Renal cortical epithelial cell (primary cell): Measurements from ENCODE around the gene KHDRBS2. TPM values are rescaled to one million over a fixed set of nuclear protein-coding genes. Genes with fewer than 3 reads are reported as not detected.

Source experiments
- DNase-seq: peaks from one replicate; pipeline ENCODE4 v3.0.0-alpha.2; 2011; ENCODE audit warnings: low read depth
- total RNA-seq: library from RNA; depleted of rRNA; stranded (reverse); fragments of >200 nt; gene quantifications from 2 replicates; pipeline ENCODE4 v1.2.3, GENCODE V29; 2014

The KHDRBS2 gene
- total RNA-seq, 1 donor from 2014 or later: not detected

DNA sequence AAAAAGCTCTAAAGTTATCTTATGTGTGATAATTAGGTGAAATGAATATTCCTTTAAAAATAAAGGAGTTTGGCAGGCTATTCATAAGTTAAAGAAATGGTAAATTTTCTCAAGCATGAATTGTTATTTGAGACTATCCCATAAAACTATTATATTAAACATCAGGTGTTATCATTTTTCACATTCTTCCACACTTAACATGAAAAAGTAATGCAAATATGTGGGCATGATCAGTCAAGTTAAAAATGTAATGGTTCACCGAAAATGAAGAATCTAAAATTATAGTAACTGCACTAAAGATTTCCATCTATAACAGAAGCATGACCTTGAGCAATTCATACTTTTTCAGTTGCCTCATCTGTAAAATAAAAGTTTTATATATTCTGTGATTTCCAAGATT lies 110.8 kb downstream of the KHDRBS2 start:
- DNase-seq: no peak

DNA sequence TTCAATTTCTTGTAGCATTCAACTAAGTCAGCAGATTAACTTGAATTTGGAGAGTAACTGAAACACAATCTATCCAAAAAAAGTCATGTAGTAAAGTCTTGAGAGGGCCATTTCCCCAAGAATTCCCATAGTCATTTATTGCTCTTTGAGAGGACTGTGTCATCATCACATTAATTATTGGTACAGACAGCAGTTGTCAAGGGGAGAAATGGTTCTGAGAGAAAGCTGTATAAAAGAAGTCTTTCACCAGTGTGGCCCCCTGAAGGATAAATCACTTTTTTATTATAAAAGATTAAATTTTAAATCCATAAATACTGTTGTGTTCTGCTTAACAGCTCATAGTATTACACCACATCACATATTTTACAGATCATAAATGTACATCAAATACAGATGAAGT lies 111.5 kb downstream of the KHDRBS2 start:
- DNase-seq: no peak

DNA sequence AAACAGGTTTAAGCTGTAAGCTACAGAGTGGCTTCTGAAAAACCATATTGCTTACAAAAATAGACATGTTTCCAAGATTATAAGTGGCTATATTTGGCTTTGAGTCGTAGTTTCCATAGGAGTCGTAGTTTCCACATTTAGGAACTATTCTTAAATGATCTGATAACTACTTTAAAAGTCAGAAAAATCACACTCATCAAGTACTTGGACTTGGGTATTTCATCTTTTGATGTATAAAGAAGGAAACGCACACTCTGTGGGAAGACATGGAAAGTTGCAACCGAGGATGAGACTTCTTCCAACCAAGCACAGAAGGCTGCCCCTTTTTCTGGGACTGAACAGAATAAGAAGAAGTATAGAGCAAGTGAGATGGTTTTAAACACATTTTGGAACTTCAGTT lies 118.3 kb downstream of the KHDRBS2 start:
- no peak for DNase-seq

DNA sequence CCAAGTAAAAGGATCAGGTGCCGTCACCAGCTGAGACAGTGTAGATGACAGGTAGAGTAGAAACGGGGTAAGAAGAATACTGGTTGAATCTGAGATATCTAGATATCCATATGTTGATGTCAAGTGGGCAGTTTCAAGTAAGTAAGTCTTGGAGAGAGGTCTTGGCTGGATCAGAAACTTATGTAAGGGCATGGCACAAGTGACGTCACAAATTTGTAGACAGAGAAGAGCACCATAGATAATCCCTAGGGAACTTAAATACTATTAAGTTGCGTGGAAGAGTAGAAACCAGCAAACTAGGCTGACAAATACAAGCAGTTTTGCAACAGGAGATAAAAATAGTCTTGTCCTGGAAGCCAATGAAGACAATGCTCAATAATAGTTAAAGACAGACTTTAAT lies 123.2 kb downstream of the KHDRBS2 start:
- no peak for DNase-seq

DNA sequence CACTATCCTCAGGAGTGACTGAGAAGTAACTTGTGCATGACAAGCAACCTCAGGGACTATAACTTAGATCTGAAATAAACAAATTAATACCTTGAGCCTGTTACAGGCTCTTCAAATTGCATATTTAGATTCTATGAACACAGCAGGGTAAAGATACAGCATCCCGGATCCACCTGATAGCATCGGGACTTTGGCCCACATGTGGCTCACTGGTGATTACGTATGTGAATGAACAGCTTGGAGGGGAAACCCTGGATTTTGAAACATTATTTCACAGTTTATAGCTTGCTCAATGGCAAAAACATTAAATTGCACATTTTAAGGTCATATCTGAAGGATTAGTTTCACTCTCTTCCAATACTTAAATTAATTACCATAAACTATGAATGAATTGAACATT lies 133.2 kb downstream of the KHDRBS2 start:
- no peak for DNase-seq

DNA sequence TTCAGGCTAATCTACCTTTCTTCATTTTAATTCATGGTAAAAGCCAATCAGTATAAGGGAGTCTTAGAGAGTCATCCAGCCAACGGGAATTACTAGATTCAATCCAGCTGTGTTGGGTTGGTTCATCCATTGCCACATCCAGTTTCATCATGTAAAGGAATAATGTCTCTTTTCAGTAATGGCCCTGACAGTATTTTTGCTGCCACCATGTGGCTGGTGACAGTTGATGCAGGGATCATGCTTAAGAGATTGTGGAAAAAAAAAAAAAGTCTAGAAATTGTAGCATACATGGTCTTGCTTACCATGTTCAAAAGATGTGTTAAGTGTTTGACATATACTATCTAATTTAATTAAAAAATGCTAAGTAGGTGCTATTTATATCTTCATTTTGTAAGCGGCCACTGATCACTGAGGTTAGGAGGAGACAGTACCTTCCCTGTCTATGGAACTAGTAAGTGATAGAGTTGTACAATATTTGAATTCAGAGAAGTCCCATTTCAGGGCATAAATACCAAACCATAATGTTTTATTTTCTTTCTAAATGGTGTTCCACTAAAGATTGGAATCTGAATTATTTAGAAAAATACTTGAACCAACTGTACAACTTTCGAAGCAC lies 135.9 kb downstream of the KHDRBS2 start:
- DNase-seq: peak; percentile 53

DNA sequence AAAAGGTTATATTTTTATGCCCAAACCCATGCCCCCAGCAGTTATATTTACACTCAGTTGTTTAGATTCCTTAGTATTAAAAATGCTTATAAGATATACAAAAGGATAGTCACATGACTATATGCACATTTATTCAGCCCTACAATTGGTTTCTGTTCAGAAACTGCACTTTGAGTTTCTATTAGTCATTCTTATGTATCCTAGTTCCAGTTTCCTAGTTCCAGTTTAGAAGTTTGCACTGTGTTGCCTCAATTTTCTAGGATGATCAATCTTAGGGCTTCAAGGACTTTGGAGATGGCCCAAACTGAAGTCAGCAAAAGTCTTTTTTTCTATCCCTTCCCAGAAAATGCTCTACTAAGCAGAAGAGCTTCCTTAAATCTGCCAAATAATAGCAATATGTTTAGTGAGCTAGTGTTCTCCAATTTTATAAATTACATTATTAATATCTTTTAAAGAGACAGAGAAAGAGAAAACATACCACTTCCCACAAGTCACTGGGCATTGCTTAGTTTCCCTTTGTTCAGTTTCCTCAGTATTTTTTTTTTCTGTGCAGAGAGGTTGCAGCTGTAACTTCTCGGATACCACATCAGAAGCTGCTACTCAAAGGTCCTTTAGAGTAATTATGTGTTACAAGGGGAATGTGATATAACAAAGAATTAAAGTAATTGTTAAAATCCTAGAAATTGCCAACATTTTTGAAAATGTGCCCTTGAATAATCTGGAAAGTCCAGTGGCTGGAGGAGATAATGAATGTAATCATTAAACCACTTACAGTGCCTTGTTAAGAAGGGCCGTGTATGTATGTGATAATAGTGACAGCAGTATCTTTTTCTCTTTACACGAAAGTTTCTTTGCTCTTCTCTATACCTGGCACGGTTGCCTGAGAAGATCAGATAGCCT lies 138.8 kb downstream of the KHDRBS2 start:
- DNase-seq: no peak

DNA sequence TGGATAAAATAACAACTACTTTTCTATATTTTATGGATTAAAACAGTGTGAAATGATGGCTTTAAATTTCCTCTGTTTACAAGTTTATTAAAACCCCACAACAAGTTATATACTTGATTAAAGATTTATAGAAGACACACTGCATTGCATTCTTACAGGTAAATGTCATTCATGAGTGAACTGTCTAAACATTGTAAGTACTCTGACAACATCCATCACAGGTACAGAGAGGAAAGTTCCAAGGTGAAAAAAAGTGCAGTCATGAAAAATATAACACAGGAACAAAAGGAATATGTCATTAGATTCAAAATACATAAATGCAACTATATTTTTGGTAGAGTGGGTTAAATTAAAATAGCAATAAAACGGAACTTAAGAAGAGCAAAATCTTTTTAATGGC lies 156.9 kb downstream of the KHDRBS2 start:
- no peak for DNase-seq

DNA sequence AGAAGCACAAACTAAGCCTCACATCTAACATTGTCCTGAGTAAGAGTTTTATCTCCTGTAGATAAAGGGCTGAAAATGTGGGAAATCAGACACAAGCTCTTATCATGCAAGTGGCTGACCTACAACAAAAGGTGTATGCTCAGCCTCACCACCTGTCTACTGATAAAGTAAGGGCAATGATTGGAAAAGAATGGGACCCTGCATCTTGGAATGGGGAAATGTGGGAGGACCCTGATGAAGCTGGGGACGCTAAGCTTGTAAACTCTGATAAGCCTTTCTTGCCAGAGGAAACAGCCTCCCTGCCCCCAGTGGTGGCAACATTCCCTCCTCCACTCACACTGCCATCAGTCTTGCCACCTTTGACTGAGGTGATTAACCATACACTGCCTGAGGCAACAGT lies 166.6 kb downstream of the KHDRBS2 start:
- no peak for DNase-seq

DNA sequence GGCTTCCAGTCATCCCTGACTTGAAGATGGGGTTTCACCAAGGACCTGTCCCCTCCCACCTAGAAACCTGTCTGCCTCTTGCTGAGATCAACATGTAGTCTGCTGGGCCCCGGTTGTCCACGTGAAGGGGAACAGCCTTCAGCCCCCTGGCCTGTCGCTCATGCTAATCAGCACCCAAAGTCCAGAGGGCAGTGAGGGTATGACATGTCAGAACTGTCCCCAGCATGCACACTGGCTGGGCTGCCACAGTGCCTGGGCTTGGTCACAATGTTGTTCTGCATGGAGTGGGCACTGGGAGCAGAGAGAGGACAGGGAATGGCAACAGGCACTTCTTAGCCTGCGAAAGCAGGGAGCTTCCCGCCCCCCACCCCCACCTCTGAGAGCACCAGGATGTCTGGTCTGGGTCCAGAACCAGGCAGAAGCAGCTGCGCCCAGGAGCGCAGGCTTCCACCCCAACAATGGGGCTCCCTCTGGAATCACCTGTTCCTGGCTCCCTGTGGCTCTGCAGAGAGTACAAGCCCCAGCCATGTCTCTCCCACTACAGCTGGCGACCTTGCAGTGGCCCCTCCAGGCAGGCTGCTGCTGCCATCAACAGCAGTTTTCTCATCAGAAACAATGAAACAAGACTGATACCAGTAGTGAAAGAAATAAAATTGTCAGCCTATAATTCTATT lies 182.7 kb downstream of the KHDRBS2 start:
- no peak for DNase-seq

DNA sequence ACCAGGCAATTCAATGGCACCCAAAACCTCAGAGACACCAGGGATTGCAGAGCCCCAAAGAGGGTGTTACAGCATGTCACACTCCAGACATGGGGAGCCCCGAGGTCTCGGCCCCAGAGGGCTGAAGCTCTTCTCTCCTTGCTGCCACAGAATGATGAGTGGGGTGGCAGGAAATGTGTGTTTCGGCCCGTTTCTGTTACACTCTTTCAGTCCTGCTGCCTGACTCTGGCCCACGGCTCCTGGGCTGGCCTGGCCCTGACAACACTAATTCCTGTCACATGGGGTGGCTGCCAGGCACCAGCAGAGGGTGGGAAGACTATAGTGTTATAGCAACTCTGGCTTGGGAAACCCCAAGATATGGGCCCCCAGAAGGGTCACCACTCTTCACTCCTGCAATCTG lies 183.6 kb downstream of the KHDRBS2 start:
- no peak for DNase-seq

DNA sequence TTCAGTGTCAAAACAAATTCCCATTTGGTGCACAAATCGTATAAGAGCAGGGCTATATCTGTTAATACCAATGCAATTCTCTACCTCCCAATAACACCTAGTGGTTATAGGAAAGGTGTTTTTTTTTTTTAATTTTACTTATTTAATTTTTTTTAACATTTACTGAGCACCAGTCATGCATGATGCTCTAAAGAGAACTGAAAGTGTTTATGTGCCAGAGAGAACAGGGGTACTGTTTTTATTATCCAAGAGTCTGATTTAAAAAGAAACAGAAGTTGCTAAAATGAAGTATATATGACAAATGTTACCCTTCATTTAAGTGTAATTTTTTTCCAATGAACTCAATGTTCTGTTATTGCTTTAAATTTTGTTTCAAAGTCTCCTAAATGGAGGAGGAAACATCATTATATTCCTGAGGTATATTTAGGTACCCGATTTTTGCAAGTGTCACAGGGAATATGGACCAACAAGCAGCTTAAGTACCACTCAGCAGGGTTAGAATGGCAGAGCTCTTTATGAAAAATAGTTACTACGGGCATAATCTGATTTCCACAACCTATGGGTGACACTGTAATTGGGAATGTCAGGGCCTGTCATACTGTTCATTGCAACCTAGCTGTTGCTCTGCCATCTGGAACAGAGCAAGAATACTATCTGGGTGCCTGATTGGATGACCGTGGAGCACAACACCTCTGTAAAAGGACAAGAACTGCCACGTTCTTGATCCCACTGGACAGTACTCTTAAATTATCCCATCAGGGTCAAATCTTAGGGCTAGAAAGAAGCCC lies 195.4 kb downstream of the KHDRBS2 start:
- no peak for DNase-seq

DNA sequence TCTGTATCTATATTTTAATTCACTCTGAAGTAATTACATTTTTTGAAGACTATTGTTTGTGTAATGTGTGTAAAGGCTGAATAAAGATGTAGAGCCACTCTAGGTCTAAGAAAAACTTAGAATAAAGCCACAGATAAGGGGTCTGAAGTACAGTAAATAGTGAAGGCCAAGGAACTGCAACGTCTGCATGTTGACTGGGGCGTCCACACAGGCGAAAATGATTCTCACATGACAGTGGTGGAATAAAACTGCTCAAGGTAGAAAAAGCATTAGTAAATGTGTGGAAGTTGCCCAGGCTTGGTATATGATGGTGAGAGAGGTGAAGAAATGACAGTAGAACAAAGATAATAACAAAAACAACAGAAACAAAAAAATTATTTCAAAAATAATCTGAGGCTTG lies 196.2 kb downstream of the KHDRBS2 start:
- no peak for DNase-seq

DNA sequence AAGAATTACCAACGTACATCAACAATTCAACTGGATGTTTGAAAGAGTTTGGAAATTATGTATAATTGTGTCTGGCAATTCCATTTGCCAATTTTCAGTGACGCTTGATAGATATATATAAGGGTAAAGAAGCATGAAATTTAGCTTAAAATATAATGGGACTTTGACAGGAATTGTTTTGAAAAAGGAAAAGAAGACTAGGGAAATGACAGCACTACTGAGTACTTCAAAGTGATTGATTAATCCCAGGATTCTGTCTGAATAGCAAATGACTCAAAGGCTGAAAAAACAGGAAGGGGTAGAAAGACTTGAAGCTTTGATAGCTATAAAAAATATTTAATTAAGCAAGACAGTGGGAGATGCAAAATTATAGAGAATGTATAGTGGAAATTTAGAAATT lies 200.0 kb downstream of the KHDRBS2 start:
- DNase-seq: no peak

DNA sequence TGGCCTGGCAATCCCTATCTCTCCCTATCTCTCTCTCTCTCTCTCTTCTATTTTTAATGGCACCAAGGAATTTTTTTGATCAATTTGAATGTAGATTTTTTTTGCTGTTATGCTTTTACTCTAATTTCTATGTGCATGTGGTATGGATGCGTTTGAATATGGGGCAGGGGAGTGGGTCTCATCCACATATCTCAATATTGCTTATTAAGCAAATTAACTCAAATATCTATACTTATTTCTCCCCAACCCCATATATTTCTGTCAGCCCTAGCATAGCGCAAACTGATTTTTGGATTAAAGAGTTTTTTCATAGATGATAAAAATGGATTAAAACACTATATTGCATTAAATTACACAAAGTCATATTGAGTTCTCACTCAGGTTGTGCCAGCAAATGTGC lies 210.2 kb downstream of the KHDRBS2 start:
- no peak for DNase-seq

DNA sequence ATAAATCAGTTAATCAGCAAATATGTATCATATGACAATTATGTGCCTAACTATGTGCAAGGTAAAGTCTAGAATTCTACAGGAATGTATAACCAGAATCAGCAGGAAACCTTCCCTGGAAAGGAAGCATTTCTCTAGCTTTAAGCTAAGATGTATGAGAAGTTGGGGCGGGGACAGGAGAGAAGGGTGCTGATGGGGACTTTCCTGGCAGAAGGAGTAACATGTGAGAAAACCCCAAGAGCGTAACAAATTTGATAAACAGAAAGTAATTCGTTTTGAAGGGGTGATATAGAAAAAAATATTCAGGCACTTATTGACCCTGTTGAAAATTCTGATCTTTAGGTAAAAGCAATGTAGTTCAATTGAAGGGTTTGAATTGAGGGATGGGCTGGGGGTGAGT lies 226.1 kb downstream of the KHDRBS2 start:
- DNase-seq: no peak

DNA sequence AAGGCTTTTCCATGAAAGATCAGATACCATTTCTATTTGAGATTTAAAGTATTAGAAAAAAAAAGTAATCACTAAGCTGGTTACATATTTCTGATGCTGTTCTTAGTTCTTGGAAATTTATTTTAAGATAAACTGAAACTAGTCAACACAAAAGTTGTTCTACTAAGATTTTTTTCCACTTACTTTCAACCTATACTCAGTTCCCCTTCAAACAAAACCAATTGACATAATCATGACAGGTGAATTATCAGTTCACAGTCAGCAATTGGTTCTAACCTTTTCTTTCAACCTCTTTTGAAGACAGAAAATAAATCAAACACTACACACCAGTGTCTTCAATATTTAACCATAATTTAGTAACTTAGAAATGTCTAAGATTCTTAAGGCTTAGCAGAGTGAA lies 228.7 kb downstream of the KHDRBS2 start:
- no peak for DNase-seq

DNA sequence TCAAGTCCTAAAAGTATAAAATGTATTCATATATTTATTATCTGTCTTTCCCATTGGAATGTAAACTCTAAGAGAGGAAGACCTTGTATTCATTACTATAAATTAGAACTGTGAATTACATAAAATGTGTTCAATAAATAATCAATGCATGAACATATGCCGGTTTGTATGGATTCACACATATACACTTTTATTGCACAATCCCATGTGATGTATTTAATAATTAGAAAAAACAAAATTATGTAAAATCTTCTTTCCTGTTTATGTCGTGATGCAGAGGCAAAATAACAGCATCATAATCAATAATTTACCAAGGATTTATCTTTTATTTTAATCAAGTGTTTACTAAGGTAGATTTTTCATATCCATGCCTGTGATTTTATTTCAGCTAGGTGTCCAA lies 240.5 kb downstream of the KHDRBS2 start:
- DNase-seq: no peak

DNA sequence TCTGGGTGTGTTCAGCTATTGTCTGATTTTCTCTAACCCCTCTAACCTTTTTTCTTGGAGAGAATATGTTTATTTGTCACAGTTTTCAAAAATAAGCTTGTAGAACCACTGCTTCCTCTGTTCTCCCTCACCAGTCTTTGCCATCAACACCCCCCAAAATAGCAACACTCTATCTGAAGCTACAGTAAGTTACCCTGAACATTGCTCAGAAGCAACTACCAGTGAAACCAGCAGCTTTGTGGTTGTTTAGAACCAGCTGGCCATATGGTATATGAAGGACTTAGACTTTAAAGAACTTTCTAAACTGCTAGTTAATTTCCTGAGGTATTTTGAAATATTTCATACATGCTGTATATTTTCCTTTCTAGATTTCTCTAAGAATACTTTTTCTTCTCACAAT lies 242.9 kb downstream of the KHDRBS2 start:
- no peak for DNase-seq

DNA sequence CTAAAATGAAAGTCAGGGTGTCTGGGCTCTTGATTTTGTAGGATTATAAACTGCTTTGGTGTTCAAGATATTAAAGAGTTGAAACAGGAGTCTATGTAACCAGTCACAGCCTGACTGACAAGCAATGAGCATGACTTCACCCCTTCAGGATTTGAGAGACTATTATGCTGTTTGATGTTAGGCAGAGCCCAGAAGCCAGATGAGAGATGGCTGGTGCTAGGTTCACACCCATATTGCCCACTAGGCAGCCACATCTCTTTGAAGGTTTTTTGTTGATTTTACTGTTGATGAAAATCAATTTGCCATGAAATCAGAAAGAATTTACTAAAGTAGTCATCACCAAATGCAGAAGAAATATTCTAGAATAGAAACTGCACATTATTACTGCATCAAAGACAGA lies 243.6 kb downstream of the KHDRBS2 start:
- no peak for DNase-seq

DNA sequence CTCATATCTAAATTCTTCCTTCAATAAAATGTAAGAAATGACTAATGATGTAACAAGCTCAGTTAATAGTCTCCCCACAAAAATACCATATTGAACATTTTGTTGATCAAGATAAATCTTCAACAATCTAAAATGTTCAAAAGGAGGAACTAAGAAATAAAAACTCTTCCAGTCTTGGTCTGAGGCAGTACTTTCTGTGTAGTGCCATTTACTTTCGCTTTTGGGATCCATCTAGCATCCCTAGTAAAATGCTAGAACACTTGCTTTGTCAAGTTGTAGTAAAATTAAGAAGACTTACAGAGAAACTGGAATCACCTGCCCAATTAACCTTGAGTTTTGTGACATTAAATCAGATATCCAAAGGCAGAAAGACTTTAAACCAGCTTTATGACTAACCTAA lies 246.4 kb downstream of the KHDRBS2 start:
- no peak for DNase-seq

DNA sequence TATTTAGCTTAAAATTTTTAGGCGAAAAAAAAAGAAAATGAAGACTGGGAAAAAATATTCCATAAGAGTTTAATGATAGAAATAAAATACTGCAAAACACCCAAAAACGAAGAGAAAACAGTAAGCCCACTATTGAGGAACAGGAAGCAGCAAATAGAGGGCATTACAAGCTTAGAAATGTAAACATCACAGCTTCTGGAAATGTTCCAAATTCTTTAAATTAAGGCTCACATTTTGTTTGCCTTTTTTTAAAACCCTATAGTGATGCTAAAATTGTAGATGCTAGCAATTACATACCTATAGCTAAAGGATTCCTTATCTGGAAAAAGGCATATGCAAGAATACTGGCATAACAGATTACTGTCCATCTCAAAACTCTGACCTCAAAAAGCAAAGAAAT lies 248.6 kb downstream of the KHDRBS2 start:
- DNase-seq: no peak
